Heart right ventricle (tissue), 16 donors: ENCODE measurements around the gene LOXL1. TPM values are rescaled to one million over a fixed set of nuclear protein-coding genes. Genes with fewer than 3 reads are reported as not detected.

Experiments used
- ATAC-seq, 8 donors: fragments of 200-7000 bp; cut with Tn5 transposase; one replicate each; pipeline ENCODE4 v1.9.1; 2020; ENCODE audit warnings: mild to moderate bottlenecking in 8 of 8, moderate library complexity in 8 of 8, moderate number of reproducible peaks in 1 of 8
- DNase-seq, 2 donors: peaks; one replicate each; pipeline ENCODE4 v3.0.0-alpha.2; 2020
- H3K27ac ChIP-seq, 10 donors: fragments of 200-600 bp; sonication (generic) in 2 of 10; one replicate each; pipeline versions ENCODE4 v1.5.0 to v1.8.0; 2020 to 2022; ENCODE audit warnings: mild to moderate bottlenecking in 3 of 10
- H3K27me3 ChIP-seq, 7 donors: fragments of 200-600 bp; one replicate each; pipeline ENCODE4 v1.8.0; 2021 to 2022; ENCODE audit warnings: mild to moderate bottlenecking in 2 of 7
- H3K36me3 ChIP-seq, 9 donors: fragments of 200-600 bp; sonication (generic) in 1 of 9; one replicate each; pipeline versions ENCODE4 v1.5.0 to v1.8.0; 2020 to 2022; ENCODE audit warnings: mild to moderate bottlenecking in 2 of 9
- H3K4me1 ChIP-seq, 9 donors: fragments of 200-600 bp; sonication (generic) in 1 of 9; one replicate each; pipeline versions ENCODE4 v1.5.0 to v1.8.0; 2020 to 2022; ENCODE audit warnings: mild to moderate bottlenecking in 4 of 9
- H3K4me3 ChIP-seq, 10 donors: fragments of 200-600 bp; sonication (generic) in 2 of 10; one replicate each; pipeline versions ENCODE4 v1.5.0 to v1.8.0; 2020 to 2022; ENCODE audit warnings: mild to moderate bottlenecking in 7 of 10, moderate library complexity in 2 of 10
- H3K9me3 ChIP-seq, 11 donors: fragments of 200-600 bp in 10 of 11; sonication (generic) in 2 of 11; one replicate each; pipeline versions ENCODE4 v1.5.0 to v1.8.0; 2013 to 2022; ENCODE audit warnings: mild to moderate bottlenecking in 2 of 11, control low read depth in 1 of 11, moderate library complexity in 1 of 11
- WGBS, 2 donors: extraction: QIAGEN DNeasy Blood & Tissue Kit; methylation state at CpG; one replicate each; pipeline ENCODE4 v1.1.7; 2013; ENCODE audit warnings: inconsistent platforms in 1 of 2; 5-methylcytosine and 5-hydroxymethylcytosine counted together
- intact Hi-C, 10 donors: fragments of 100-400 bp; cut with DNase I; formaldehyde crosslinking; loops; one replicate each; pipeline versions ENCODE4 v1.11.1 to v1.14.2; 2022
- polyA plus RNA-seq, 2 donors: library from polyadenylated mRNA; stranded (reverse); fragments of 200-250 nt; gene quantifications; one replicate each; pipeline ENCODE4 v1.2.3, GENCODE V29; 2013
- total RNA-seq, 10 donors: library from RNA; stranded (reverse); fragmentation: NEBNext Ultra II Directional in 3 of 10; extraction: Animal tissue kit (Norgen Biotek cat#: 25700) in 3 of 10; gene quantifications; one replicate each; pipeline versions ENCODE4 v1.2.1 to v1.2.4, GENCODE V29; 2021 to 2023
- TF ChIP-seq, protein P1 (sequence below), 9 donors: fragments of 200-600 bp; sonication (generic) in 2 of 9; IDR thresholded peaks; one replicate each; pipeline versions ENCODE4 v1.5.0 to v1.8.0; 2021 to 2022; ENCODE audit warnings: antibody characterized with exemption in 9 of 9, mild to moderate bottlenecking in 5 of 9, moderate library complexity in 1 of 9
- donor health status: Arrhythmogenic right ventricular cardiomyopathy.
- donor health status: ischemic (EF 13 %, LVEDD 7.1; RV severe dilation, severe dysfunction).
- donor health status: healthy with polysubstance abuse.
- donor health status: DM: no; HTN: yes; CAD: no.
- donor health status: DM: no; HTN: no; CAD: no.
- donor health status: ischemic (EF 25% LVEDD 6.9; RV normal size, moderate dysfunction).
- donor health status: ischemic (EF 25% LVEDD 5.7; RV mildly dilated, moderate dysfunction).
- donor health status: healthy.
- donor health status: DM: yes; HTN: yes; CAD: no.
- donor health status: Ischemic cardiomyopathy.
- donor health status: ischemic (EF 35%, LVEDD 5.7; RV mildly dilated, moderate dysfunction).
- donor health status: nonischemic (EF 11% LVEDD 7.7; RV severe dilation, severe dysfunction).
- donor health status: DM: yes; HTN: yes; CAD: no.
- donor health status: PGD.
- donor health status: ischemic (EF 29% LVEDD 5.4; RV normal size, mild dysfunction).
- donor health status: nonischemic (EF 23%, LVEDD 6.1; RV moderate dilation, normal function).

LOXL1 gene
- total and polyA plus RNA-seq, 12 donors = 11.2 to 66.6 (median 27.8) TPM

DNA sequence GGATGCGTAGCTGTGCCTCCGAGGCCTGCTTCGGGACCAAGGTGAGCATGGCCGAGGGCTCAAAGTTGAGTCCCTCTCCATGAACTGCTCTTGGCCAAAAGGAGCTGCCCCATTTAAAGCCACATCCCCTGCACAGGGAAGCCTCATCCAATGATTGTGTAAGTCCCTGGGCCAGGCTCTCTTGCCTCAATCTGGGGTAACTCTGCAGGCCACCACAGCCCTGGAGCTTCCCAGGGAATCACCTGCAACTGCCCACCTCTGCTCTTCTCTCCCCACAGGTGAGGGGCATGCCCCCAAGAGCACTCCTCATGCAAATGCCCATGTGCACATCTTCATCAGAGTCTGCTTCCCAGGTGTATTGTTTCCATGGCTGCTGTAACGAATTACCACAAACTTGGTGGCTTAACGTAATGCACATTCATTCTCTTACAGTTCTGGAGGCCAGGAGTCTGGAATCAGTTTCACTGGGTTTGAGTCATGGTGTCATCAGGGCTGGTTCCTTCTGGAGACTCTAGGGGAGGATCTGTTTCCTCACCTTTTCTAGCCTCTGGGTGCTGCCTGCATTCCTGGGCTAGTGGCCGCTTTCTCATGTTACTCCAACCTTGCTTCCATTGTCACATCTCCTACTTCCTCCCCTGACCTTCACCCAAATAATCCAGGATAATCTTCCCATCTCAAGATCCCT, 25.0 kb upstream of the LOXL1 start:
- TF ChIP-seq, protein P1, sequence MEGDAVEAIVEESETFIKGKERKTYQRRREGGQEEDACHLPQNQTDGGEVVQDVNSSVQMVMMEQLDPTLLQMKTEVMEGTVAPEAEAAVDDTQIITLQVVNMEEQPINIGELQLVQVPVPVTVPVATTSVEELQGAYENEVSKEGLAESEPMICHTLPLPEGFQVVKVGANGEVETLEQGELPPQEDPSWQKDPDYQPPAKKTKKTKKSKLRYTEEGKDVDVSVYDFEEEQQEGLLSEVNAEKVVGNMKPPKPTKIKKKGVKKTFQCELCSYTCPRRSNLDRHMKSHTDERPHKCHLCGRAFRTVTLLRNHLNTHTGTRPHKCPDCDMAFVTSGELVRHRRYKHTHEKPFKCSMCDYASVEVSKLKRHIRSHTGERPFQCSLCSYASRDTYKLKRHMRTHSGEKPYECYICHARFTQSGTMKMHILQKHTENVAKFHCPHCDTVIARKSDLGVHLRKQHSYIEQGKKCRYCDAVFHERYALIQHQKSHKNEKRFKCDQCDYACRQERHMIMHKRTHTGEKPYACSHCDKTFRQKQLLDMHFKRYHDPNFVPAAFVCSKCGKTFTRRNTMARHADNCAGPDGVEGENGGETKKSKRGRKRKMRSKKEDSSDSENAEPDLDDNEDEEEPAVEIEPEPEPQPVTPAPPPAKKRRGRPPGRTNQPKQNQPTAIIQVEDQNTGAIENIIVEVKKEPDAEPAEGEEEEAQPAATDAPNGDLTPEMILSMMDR (IDR thresholded peaks at IDR 0.05) = no peak
- Histone ChIP-seq H3K27me3 (no peaks in the 10 kb centered on the region), H3K36me3 (no peaks in the 10 kb centered on the region), H3K9me3 (peaks cover 0 to 6% (median 0%) of the 10 kb centered on the region in 11 donors), H3K27ac (no peak overlapping the region), H3K4me3 (no peak overlapping the region), H3K4me1 (peaks cover 0 to 4% (median 0%) of the 10 kb centered on the region in 9 donors)
- no peak for DNase-seq
- no peak for ATAC-seq
- WGBS, 2 donors = 91 to 94% methylated on average over 7 of the region's 7 CpGs
- intact Hi-C loops = loop anchor here in 7 of 10 donors (10.0 kb wide), 4 partner anchors 176 to 336 kb away; no protein-coding TSS in a partner anchor

DNA sequence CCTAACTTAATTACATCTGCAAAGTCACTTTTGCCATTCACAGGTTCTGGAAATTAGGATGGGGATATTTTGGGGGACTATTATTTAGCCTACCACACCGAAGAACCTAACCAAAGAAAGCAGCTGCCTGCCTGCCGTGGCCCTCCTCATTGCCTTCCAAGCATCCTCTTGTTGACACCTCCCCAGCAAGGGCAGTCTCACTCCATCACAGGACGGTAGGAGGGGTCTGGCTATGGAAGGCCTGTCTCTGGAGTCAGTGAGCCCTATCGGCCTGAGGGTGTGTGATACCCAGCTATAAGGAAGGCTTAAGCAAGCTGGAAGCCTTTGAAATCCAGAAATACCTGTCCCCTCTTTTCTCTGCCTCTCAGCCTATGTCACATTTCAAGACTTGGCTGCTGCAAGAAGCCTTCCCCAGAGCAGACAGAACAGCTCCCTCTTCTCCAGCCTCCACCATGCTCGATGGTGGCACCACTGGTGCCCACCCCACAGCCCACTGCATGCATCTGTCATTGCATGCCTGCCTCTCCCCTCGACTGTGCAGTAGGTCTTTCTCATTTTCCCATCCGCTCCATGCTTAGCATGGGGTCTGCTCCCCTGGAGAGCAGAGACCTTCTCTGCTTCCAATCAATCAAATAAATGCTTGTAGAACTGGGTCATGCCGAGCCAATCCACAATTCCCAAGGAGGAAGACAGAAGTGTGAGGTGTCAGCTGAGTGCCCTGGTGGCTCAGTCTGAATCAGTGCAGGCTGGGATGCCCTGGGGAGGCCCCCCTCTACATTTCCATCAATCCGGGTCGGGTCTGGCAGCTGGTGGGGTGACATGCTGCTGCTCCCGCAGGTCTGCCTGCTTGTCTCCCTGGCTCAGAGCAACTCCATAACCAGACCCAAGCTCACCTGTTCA, 23.9 kb upstream of the LOXL1 start:
- DNase-seq = no peak
- WGBS, 2 donors = 66 to 69% methylated on average over 11 of the region's 11 CpGs
- no peak overlapping the region for H3K27ac ChIP-seq
- no peak overlapping the region for H3K4me3 ChIP-seq
- intact Hi-C loops = loop anchor here in 7 of 10 donors (10.0 kb wide), 4 partner anchors 178 to 338 kb away; no protein-coding TSS in a partner anchor
- TF ChIP-seq, protein P1 (IDR thresholded peaks at IDR 0.05) = no peak
- peaks cover 0 to 15% (median 0%) of the 10 kb centered on the region in 9 donors for H3K4me1 ChIP-seq
- peaks cover 0 to 6% (median 0%) of the 10 kb centered on the region in 11 donors for H3K9me3 ChIP-seq
- no peaks in the 10 kb centered on the region for H3K27me3 ChIP-seq
- no peak for ATAC-seq
- no peaks in the 10 kb centered on the region for H3K36me3 ChIP-seq

GRCh38 chr15:73904026-73904815, 22.0 kb upstream of the LOXL1 start:
- no peaks in the 10 kb centered on the region for H3K36me3 ChIP-seq
- no peak overlapping the region for H3K27ac ChIP-seq
- no peaks in the 10 kb centered on the region for H3K27me3 ChIP-seq
- no peak overlapping the region for H3K4me3 ChIP-seq
- DNase-seq (no peak), ATAC-seq (no peak)
- H3K4me1 ChIP-seq = peaks cover 0 to 15% (median 5%) of the 10 kb centered on the region in 9 donors
- TF ChIP-seq, protein P1 (IDR thresholded peaks at IDR 0.05) = no peak
- 90 to 92% methylated on average over 9 of the region's 9 CpGs for WGBS, 2 donors
- intact Hi-C loops = loop anchor here in 7 of 10 donors (10.0 kb wide), 4 partner anchors 179 to 339 kb away; no protein-coding TSS in a partner anchor
- H3K9me3 ChIP-seq = peaks cover 0 to 6% (median 0%) of the 10 kb centered on the region in 11 donors
